ENCODE results near the gene ZNF611. TPM values are rescaled to one million over a fixed set of nuclear protein-coding genes. Genes with fewer than 3 reads are reported as not detected.

The ZNF611 gene
- total and polyA plus RNA-seq, 9 of the 15 experiments (the other 6 are each of a cell fraction or from before 2014, with no cell fraction given), result 3.7 to 29.6 (median 12.8) TPM

DNA sequence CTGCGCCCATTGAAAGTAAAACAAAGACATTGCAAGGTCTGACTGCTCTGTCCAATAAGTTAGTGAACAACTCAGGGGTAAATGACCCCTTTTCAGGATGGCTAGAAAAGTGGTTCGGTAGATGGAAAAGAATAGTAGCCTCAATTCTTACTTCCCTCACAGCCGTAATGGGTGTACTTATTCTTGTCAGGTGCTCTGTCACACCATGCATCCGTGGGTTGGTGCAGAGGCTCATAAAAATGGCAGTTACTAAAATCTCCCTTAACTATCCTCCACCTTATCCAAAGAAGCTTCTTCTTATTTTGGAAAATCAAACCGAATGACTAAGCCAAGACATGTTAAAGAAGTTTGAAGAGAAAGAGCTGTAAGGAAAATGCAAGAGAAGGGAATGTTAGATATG is 65.3 kb downstream of the ZNF611 start:
- H3K79me2 ChIP-seq (ENCODE audit: control insufficient read depth, insufficient read depth, low read length), result peaks cover 88% of the 10 kb centered on the region
- H3K9me1 ChIP-seq (ENCODE audit: control insufficient read depth, insufficient read depth, low read length), result no peaks in the 10 kb centered on the region
- TF ChIP-seq ZNF217 (CRISPR knock-in tag; IDR thresholded peaks at IDR 0.05) (no peak), CEBPB (tag; IDR thresholded peaks at IDR 0.05) (no peak), CBX2 (IDR thresholded peaks at IDR 0.05; ENCODE audit: insufficient read depth, low read length, poor library complexity, severe bottlenecking) (no peak), ZNF165 (CRISPR knock-in tag; IDR thresholded peaks at IDR 0.05; ENCODE audit: borderline replicate concordance) (no peak), MYBL2 (IDR thresholded peaks at IDR 0.05; ENCODE audit: low read depth) (no peak), MYBL2 (CRISPR knock-in tag; IDR thresholded peaks at IDR 0.05; ENCODE audit: borderline replicate concordance) (no peak), E2F5 (CRISPR knock-in tag; IDR thresholded peaks at IDR 0.05) (no peak), EHMT2 (IDR thresholded peaks at IDR 0.05) (no peak), ZBTB8A (IDR thresholded peaks at IDR 0.05; ENCODE audit: partially characterized antibody) (no peak), EP300 (IDR thresholded peaks at IDR 0.05; ENCODE audit: low read length) (no peak), XRCC4 (IDR thresholded peaks at IDR 0.05; ENCODE audit: extremely low read depth, insufficient read depth, insufficient read length) (no peak), PTTG1 (tag; IDR thresholded peaks at IDR 0.05; ENCODE audit: low read depth) (no peak), NR2C1 (IDR thresholded peaks at IDR 0.05) (no peak), NR2C1 (tag; IDR thresholded peaks at IDR 0.05) (no peak), KAT7 (CRISPR knock-in tag; IDR thresholded peaks at IDR 0.05; ENCODE audit: borderline replicate concordance) (no peak), FOXK1 (CRISPR knock-in tag; IDR thresholded peaks at IDR 0.05; ENCODE audit: borderline replicate concordance) (no peak), ZNF77 (CRISPR knock-in tag; IDR thresholded peaks at IDR 0.05) (no peak), CTCF (IDR thresholded peaks at IDR 0.05 in 2 of 3, conservative IDR thresholded peaks at IDR 0.05 in 1 of 3; ENCODE audit: insufficient read depth in 2 of 3, low read depth in 1 of 3, low read length in 3 of 3) (no peak)
- TF ChIP-seq, protein P1, sequence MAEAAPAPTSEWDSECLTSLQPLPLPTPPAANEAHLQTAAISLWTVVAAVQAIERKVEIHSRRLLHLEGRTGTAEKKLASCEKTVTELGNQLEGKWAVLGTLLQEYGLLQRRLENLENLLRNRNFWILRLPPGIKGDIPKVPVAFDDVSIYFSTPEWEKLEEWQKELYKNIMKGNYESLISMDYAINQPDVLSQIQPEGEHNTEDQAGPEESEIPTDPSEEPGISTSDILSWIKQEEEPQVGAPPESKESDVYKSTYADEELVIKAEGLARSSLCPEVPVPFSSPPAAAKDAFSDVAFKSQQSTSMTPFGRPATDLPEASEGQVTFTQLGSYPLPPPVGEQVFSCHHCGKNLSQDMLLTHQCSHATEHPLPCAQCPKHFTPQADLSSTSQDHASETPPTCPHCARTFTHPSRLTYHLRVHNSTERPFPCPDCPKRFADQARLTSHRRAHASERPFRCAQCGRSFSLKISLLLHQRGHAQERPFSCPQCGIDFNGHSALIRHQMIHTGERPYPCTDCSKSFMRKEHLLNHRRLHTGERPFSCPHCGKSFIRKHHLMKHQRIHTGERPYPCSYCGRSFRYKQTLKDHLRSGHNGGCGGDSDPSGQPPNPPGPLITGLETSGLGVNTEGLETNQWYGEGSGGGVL (CRISPR knock-in tag; IDR thresholded peaks at IDR 0.05), result no peak
- no peaks in the 10 kb centered on the region for H4K20me1 ChIP-seq (replicated peaks; ENCODE audit: control insufficient read depth, insufficient read depth, low read length)
- no peak overlapping the region for H2AFZ ChIP-seq (ENCODE audit: low read depth, low read length)
- no peak for FAIRE-seq
- ChIA-PET POLR2A (interaction anchor here (1.2 to 1.6 kb wide), 2 partner anchors 12 to 14 kb away, joined by 3 to 4 read pairs; no protein-coding TSS in a partner anchor), CTCF (ENCODE audit: low intra/inter-chr PET ratio) (no interaction called here)
- 75% methylated on average over 5 of the region's 5 CpGs for WGBS (ENCODE audit: insufficient coverage, low coverage, missing lambda C conversion rate)
- H3K27me3 ChIP-seq (ENCODE audit: control insufficient read depth in 2 of 2, insufficient read depth in 2 of 2, low read length in 2 of 2), result no peaks in the 10 kb centered on the region
- no peak for ATAC-seq
- no TSS peak for BruUV-seq (replicated peaks)
- H3K27ac ChIP-seq (ENCODE audit: extremely low read depth, low read depth, low read length), result no peak overlapping the region
- H3K4me2 ChIP-seq (ENCODE audit: insufficient read depth, low read length), result no peak overlapping the region
- H3K4me3 ChIP-seq, result no peak overlapping the region
- no peak for DNase-seq (ENCODE audit: extremely low read depth in 1 of 4, low spot score in 3 of 4)
- H3K4me1 ChIP-seq (replicated peaks in 1 of 2; ENCODE audit: control insufficient read depth in 2 of 2, insufficient read depth in 2 of 2, low read length in 2 of 2), result peaks cover 12 to 24% of the 10 kb centered on the region in 2 experiments
- H3K9ac ChIP-seq (ENCODE audit: insufficient read depth in 1 of 2, low read depth in 2 of 2, low read length in 2 of 2), result no peak overlapping the region
- intact Hi-C loops (cut with micrococcal nuclease), result no loop called here
- H3K36me3 ChIP-seq (ENCODE audit: control insufficient read depth, insufficient read depth, low read length), result peaks cover 47% of the 10 kb centered on the region; the same call in 2 of the 3 replicates
- H3K9me3 ChIP-seq (replicated peaks; ENCODE audit: control insufficient read depth, insufficient read depth, low read depth, low read length), result no peaks in the 10 kb centered on the region
- in situ Hi-C loops (cut with MboI), result no loop called here

Data from K562 (cell line).